GM18517 (cell line): ENCODE data around the gene CENPC.
"Not testable (repeated sequence)": the region's sequence is repeated elsewhere in the genome, so short reads cannot be mapped to it uniquely, and the experiment has no call there.

Experiments
- ATAC-seq: cut with Tn5 transposase; IDR thresholded peaks from one replicate; pipeline ENCODE4 v1.9.1; 2021; ENCODE audit warnings: mild to moderate bottlenecking, moderate library complexity; ENCODE audit not compliant: unreplicated experiment

Gene CENPC

GRCh38 chr4:67480810-67481209 lies 64.5 kb downstream of the CENPC start:
- ATAC-seq: no peak

GRCh38 chr4:67475155-67475554 lies 70.1 kb downstream of the CENPC start:
- no peak for ATAC-seq

DNA sequence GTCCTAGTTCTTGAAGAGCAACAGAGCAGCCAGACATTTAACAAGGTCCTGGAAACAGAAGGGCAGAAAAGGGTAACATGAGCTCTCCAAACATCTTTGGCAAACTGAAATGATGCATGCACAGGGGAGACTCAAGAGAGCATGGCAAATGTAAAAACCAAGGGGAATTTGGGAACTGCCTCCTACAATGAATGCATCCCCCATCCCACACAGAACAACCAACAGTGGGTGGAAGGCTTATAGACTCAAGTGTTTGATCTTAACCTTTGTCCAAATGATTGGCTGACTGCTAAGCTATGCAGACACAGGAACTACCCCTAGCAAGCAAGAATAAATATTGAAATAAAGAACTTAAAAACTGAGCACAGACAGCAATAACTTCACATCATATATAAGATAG lies 74.4 kb downstream of the CENPC start:
- no peak for ATAC-seq

DNA sequence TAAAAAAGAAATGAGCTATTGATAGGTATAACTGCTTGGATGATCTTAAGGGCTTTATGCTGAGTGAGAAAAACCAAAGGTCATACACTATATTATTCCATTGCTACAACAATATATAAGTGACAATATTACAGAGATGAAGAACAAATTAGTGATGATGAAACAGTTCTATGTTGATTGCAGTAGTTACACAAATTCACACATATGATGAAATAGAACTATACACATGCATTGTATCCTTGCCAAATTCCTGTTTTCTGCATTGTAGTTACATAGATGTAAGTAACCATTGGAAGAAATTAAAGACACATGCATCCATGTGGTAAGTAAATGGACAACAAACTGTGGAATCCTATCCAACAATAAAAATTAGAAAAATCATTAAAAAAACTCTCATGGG lies 76.5 kb downstream of the CENPC start:
- ATAC-seq: no peak

DNA sequence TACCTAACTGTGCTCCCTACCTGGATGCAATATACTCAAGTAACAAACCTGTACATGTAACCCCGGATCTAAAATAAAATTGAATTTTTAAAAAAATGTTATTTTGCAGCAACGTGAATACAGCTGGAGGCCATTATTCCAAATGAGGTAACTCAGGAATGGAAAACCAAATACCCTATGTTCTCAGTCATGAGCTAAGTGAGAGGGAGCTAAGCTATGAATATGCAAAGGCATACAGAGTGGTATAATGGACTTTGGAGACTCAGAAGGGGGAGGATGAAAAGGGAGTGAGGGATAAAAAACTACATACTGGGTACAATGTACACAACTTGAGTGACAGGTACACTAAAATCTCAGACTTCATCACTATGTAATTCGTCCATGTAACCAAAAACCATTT lies 78.6 kb downstream of the CENPC start:
- ATAC-seq: no peak

GRCh38 chr4:67465763-67466052 lies 79.6 kb downstream of the CENPC start:
- no peak for ATAC-seq

DNA sequence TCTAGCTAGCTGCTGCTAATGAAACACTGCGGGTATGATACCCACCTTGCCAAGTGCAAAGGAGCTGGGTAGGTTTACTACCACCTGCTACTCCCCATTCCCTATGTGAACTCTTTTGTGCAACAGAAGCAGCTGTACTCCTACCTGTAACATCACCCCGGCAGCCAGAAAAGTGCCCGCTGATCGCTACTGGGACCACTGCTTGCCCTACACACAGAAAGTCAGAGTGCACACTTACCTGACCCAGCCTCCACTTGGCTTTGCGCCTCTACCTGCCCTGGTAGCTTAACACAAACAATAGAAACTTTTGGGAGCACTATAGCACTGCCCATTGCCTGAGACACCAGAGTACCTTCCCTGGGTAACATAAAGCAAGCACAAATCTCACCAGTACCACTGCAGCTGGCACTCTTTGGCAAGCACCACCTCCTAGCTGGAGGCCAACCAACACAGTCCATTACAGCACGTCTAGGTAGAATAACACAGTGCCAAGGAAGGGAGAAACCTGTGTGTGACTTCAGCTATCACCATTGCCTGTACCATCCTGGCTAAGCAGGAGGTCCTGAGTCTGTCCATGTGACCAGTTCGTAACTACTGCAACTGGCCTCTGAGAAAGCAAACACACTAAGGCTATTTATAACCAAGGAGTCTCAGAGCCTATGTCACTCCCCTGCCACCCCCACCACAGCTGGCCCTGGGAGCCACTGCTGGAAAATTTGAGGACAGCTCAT lies 80.1 kb downstream of the CENPC start:
- ATAC-seq: no peak

- no peak for ATAC-seq
These were observed 84.7 kb downstream of the CENPC start for GRCh38 chr4:67460574-67460973.

GRCh38 chr4:67459164-67459563 lies 86.1 kb downstream of the CENPC start:
- ATAC-seq: no peak

GRCh38 chr4:67456577-67457196 lies 88.6 kb downstream of the CENPC start:
- no peak for ATAC-seq

GRCh38 chr4:67452846-67453205 lies 92.5 kb downstream of the CENPC start:
- ATAC-seq: not testable (repeated sequence)

DNA sequence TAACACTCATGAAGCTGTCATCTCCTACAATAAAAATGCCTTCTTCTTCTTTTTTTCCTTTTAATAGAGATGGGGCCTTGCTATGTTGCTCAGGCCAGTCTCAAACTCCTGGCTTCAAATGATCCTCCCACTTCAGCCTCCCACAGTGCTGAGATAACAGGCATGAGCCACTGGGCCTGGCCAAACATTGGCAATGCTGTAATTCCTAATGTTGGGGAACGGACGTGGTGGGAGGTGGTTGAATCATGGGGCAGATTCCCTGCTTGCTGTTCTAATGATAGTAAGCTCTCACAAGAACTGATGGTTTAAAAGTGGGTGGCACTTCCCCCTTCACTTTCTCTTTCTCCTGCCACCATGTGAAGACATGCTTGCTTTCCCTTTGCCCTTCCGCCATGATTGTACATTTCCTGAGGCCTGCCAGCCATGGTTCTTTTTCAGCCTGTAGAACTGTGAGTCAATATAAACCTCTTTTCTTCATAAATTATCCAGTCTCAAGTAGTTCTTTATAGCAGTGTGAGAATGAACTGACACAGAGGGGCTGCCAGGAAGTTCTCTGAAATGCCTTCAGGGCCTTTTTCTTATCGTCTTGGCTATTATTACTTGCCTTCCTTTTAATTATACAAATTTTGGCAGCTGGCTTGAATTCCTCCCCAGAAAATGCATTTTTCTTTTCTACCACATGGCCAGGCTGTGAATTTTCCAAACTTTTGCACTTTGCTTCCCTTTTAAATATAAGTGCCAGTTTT lies 93.0 kb downstream of the CENPC start:
- no peak for ATAC-seq

DNA sequence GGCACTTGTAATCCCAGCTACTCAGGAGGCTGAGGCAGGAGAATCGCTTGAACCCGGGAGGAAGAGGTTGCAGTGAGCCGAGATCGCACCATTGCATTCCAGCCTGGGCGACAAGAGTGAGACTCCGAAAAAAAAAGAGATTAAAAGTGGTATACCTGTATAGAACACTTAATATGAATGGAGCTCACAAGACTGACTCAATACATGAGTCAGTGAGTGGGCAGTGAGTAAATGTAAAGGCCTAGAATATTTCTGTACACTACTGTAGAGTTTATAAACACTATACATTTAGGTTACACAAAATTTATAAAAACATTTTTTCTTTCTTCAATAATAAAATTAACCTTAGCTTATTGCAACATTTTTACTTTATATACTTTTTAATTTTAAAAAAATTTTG lies 93.8 kb downstream of the CENPC start:
- ATAC-seq: no peak

DNA sequence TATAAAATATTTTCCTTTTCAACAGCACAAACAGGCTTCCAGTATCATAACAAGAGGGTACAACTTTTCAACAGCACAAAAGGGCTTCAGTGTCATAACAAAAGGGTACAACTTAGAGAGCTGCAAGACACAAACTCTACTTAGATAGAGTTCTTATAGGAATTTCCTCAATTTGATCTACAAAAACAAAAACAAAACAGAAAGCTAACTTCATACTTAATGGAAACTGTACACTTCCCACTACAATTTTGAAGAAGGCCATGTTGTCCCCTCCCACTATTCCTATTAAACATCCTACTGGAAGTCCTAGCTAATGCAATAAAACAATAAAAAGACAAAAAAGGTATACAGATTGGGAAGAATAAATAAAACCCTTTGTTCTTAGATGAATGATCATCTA lies 96.7 kb downstream of the CENPC start:
- ATAC-seq: no peak

GRCh38 chr4:67447873-67448272 lies 97.4 kb downstream of the CENPC start:
- no peak for ATAC-seq

DNA sequence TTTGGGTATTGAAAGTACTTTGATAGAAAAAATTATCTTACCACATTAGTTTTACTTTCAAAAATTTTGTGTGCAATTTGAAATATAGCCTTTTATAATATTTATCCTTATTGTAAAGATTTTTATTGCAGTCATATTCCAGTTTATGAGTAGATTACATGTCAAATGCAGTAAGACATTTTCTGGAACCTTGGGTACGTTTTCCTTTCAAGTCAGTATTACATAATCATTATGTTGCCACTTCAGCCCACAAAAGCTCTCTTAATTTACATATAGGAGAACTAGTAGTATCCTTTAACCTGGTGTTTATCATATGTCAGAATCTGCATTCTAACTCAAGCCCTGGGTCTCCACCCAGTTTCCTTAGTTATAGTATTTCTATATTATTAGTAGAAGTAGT lies 98.5 kb downstream of the CENPC start:
- ATAC-seq: no peak

- ATAC-seq: not testable (repeated sequence)
These were observed 99.4 kb downstream of the CENPC start for GRCh38 chr4:67445881-67446280.

DNA sequence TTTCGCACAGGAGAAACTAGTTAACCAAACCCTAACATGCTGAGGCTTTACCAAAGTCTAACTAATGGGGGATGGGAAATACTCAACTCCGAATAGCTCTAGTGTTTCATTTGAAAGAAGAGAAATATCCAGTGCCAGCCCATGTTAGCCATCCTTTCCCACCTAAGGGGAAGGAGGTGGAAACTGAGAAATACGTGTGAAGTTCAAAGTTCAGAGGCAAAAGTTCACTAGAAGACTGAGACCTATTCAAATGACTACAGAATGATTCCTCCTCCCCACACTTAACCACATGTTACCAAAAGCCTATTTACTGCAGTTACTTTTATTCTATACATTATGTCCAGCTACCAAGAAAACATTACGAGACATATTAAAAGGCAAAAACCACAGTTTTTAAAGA lies 106.3 kb downstream of the CENPC start:
- no peak for ATAC-seq

- ATAC-seq: no peak
These were observed 107.2 kb downstream of the CENPC start for GRCh38 chr4:67437974-67438713.

GRCh38 chr4:67436742-67437141 lies 108.6 kb downstream of the CENPC start:
- peak; percentile 57 for ATAC-seq

DNA sequence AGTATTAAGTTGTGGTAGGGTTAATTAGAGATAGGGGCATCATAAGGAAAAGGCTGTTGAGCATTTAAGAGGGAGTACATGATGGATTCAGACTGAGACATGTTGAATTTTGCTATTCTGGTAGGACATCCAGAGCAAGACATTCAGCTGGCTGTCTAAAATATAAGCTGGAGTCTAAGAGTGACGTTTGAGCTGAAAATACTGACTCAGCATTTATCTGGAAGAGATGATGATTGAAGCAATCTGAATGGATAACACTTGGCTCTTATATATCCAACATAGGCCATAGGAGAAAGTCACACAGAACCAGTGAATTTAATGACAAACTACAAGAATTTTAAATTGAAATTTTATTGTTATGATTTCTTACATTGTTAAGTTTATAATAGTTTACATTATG lies 114.3 kb downstream of the CENPC start:
- ATAC-seq: no peak

- ATAC-seq: no peak
These were observed 116.5 kb downstream of the CENPC start for GRCh38 chr4:67428819-67429218.
